HG03066 (cell line): Measurements from ENCODE around the gene CAMK1G.

ENCODE experiments used
- ATAC-seq: cut with Tn5 transposase; IDR thresholded peaks from one replicate; pipeline ENCODE4 v1.9.1; 2021; ENCODE audit warnings: low read depth; ENCODE audit not compliant: unreplicated experiment

The CAMK1G gene

GRCh38 chr1:209618291-209618690 lies 34.8 kb downstream of the CAMK1G start:
- ATAC-seq, result no peak

GRCh38 chr1:209618756-209619420 lies 35.4 kb downstream of the CAMK1G start:
- no peak for ATAC-seq

- ATAC-seq, result no peak
Observed at GRCh38 chr1:209619696-209620486, 36.4 kb downstream of the CAMK1G start.

GRCh38 chr1:209620487-209620884 lies 37.0 kb downstream of the CAMK1G start:
- no peak for ATAC-seq

- ATAC-seq, result no peak
Observed at GRCh38 chr1:209621286-209621685, 37.8 kb downstream of the CAMK1G start.

GRCh38 chr1:209621741-209622655 lies 38.5 kb downstream of the CAMK1G start:
- no peak for ATAC-seq

- no peak for ATAC-seq
Observed at GRCh38 chr1:209622841-209623829, 39.6 kb downstream of the CAMK1G start.

GRCh38 chr1:209624558-209625549 lies 41.3 kb downstream of the CAMK1G start:
- no peak for ATAC-seq

GRCh38 chr1:209625791-209626285 lies 42.3 kb downstream of the CAMK1G start:
- ATAC-seq, result no peak

GRCh38 chr1:209626346-209627026 lies 43.0 kb downstream of the CAMK1G start:
- no peak for ATAC-seq

GRCh38 chr1:209627027-209627731 lies 43.7 kb downstream of the CAMK1G start:
- ATAC-seq, result peak; percentile 19

GRCh38 chr1:209627732-209628196 lies 44.2 kb downstream of the CAMK1G start:
- peak; percentile 83 for ATAC-seq

GRCh38 chr1:209628618-209629299 lies 45.2 kb downstream of the CAMK1G start:
- no peak for ATAC-seq

GRCh38 chr1:209629621-209630382 lies 46.3 kb downstream of the CAMK1G start:
- ATAC-seq, result no peak

GRCh38 chr1:209630383-209631225 lies 47.1 kb downstream of the CAMK1G start:
- no peak for ATAC-seq
